Mesenchymal stem cell (in vitro differentiated cells and primary cell): Measurements from ENCODE around the gene RPS6KA5.
"Not testable (repeated sequence)": the region's sequence is repeated elsewhere in the genome, so short reads cannot be mapped to it uniquely, and the experiment has no call there.

ENCODE experiments used
- DNase-seq: peaks from one replicate; pipeline ENCODE4 v3.0.0-alpha.2; 2013
- H2AFZ ChIP-seq: one replicate; pipeline ENCODE4 v1.6.1; 2013; ENCODE audit warnings: low read depth, mild to moderate bottlenecking, control low read depth, inconsistent platforms, low read length, moderate library complexity
- H2AK5ac ChIP-seq: 2 replicates; pipeline ENCODE4 v1.6.1; 2013; ENCODE audit warnings: low read length, moderate library complexity, mild to moderate bottlenecking, inconsistent platforms; ENCODE audit not compliant: severe bottlenecking
- H2BK120ac ChIP-seq: one replicate; pipeline ENCODE4 v1.6.1; 2013; ENCODE audit warnings: low read depth, mild to moderate bottlenecking, inconsistent platforms, low read length, moderate library complexity
- H2BK12ac ChIP-seq, 2 experiments: one replicate each; pipeline ENCODE4 v1.6.1; 2013; ENCODE audit warnings: inconsistent platforms in 2 of 2, low read length in 2 of 2, mild to moderate bottlenecking in 2 of 2, moderate library complexity in 2 of 2, control low read depth in 1 of 2
- H2BK15ac ChIP-seq: one replicate; pipeline ENCODE4 v1.6.1; 2013; ENCODE audit warnings: mild to moderate bottlenecking, low read depth, inconsistent platforms; ENCODE audit not compliant: poor library complexity, severe bottlenecking
- H2BK5ac ChIP-seq: 2 replicates; pipeline ENCODE4 v1.6.1; 2013; ENCODE audit warnings: low read depth, mild to moderate bottlenecking, low read length, control low read depth, inconsistent platforms; ENCODE audit not compliant: poor library complexity, severe bottlenecking
- H3K14ac ChIP-seq, 2 experiments: one replicate each; pipeline ENCODE4 v1.6.1; 2013; ENCODE audit warnings: inconsistent platforms in 2 of 2, low read length in 2 of 2, control low read depth in 1 of 2, mild to moderate bottlenecking in 1 of 2, moderate library complexity in 1 of 2
- H3K18ac ChIP-seq, 2 experiments: one replicate each; pipeline ENCODE4 v1.6.1; 2013; ENCODE audit warnings: inconsistent platforms in 2 of 2, low read length in 2 of 2, control low read depth in 1 of 2, low read depth in 1 of 2, mild to moderate bottlenecking in 1 of 2
- H3K23ac ChIP-seq, 2 experiments: one replicate each; pipeline ENCODE4 v1.6.1; 2013; ENCODE audit warnings: inconsistent platforms in 2 of 2, low read length in 2 of 2, mild to moderate bottlenecking in 2 of 2, moderate library complexity in 2 of 2, control low read depth in 1 of 2
- H3K27ac ChIP-seq: 2 replicates; pipeline ENCODE4 v1.5.1; 2013; ENCODE audit warnings: mild to moderate bottlenecking, moderate library complexity, low read length, control low read depth, inconsistent platforms; ENCODE audit not compliant: poor library complexity, severe bottlenecking
- H3K27me3 ChIP-seq, 2 experiments: 2 replicates each; pipeline versions ENCODE4 v1.6.1 to v1.7.0; 2013; ENCODE audit warnings: low read length in 2 of 2, mild to moderate bottlenecking in 2 of 2, moderate library complexity in 2 of 2, control low read depth in 1 of 2, inconsistent platforms in 1 of 2; ENCODE audit not compliant: control insufficient read depth in 1 of 2, insufficient read depth in 1 of 2
- H3K36me3 ChIP-seq, 2 experiments: 2 replicates each; pipeline versions ENCODE4 v1.6.1 to v1.7.0; 2013; ENCODE audit warnings: low read length in 2 of 2, control low read depth in 1 of 2, inconsistent platforms in 1 of 2, low read depth in 1 of 2, mild to moderate bottlenecking in 1 of 2; ENCODE audit not compliant: insufficient read depth in 2 of 2, control insufficient read depth in 1 of 2
- H3K4ac ChIP-seq, 2 experiments: one replicate each; pipeline ENCODE4 v1.6.1; 2013; ENCODE audit warnings: inconsistent platforms in 2 of 2, low read length in 2 of 2, mild to moderate bottlenecking in 2 of 2, moderate library complexity in 2 of 2, control low read depth in 1 of 2, low read depth in 1 of 2
- H3K4me1 ChIP-seq: 2 replicates; pipeline ENCODE4 v1.6.1; 2013; ENCODE audit warnings: low read depth, low read length, control low read depth; ENCODE audit not compliant: control insufficient read depth, insufficient read depth
- H3K4me2 ChIP-seq: 2 replicates; pipeline ENCODE4 v1.6.1; 2013; ENCODE audit warnings: low read length, mild to moderate bottlenecking, inconsistent platforms; ENCODE audit not compliant: poor library complexity, severe bottlenecking
- H3K4me3 ChIP-seq, 2 experiments: 2 replicates each; pipeline versions ENCODE4 v1.5.1 to v1.7.0; 2013; ENCODE audit warnings: low read length in 2 of 2, mild to moderate bottlenecking in 2 of 2, control low read depth in 1 of 2, low read depth in 1 of 2; ENCODE audit not compliant: insufficient read depth in 1 of 2
- H3K79me1 ChIP-seq: replicated peaks from 2 replicates; pipeline ENCODE4 v1.6.1; 2013; ENCODE audit warnings: mild to moderate bottlenecking, control low read depth, low read length, inconsistent platforms; ENCODE audit not compliant: poor library complexity, severe bottlenecking
- H3K9ac ChIP-seq: 2 replicates; pipeline ENCODE4 v1.7.0; 2013; ENCODE audit warnings: mild to moderate bottlenecking, low read length, moderate library complexity
- H3K9me3 ChIP-seq: 2 replicates; pipeline ENCODE4 v1.7.0; 2013; ENCODE audit warnings: mild to moderate bottlenecking, low read length; ENCODE audit not compliant: control insufficient read depth
- H4K8ac ChIP-seq: one replicate; pipeline ENCODE4 v1.6.1; 2013; ENCODE audit warnings: inconsistent platforms, mild to moderate bottlenecking, low read length, moderate library complexity
- H4K91ac ChIP-seq: one replicate; pipeline ENCODE4 v1.6.1; 2013; ENCODE audit warnings: mild to moderate bottlenecking, low read length, inconsistent platforms
- WGBS: methylation state at CpG from one replicate; pipeline ENCODE4 v1.1.7; 2013; ENCODE audit warnings: mixed read lengths; 5-methylcytosine and 5-hydroxymethylcytosine counted together

The RPS6KA5 gene

DNA sequence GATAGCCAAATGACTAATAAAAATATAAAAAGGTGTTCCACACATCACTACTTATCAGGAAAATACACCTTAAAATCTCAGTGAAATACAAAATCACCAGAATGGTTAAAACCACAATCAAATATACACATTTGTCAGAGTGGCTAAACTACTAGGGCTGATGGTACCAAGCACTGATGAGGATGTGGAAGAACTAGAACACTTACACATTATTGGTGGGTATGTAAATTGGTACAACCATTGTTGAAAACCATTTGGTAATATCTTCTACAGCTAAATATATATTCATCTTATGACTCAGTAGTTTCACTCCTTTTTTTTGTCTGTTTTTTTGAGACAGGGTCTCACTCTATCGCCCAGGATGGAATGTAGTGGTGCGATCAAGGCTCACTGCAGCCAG is 195.7 kb downstream of the RPS6KA5 start:
- Histone ChIP-seq H3K4me1 (no peaks in the 10 kb centered on the region), H3K23ac (no peak overlapping the region), H4K8ac (no peak overlapping the region), H3K14ac (no peak overlapping the region), H3K4ac (no peak overlapping the region), H3K36me3 (no peaks in the 10 kb centered on the region), H3K27ac (no peak overlapping the region), H3K9ac (no peak overlapping the region), H3K4me2 (no peak overlapping the region), H3K9me3 (no peaks in the 10 kb centered on the region), H2BK15ac (no peak overlapping the region), H2BK120ac (no peak overlapping the region), H2AK5ac (no peak overlapping the region), H3K27me3 (no peaks in the 10 kb centered on the region), H2AFZ (no peak overlapping the region), H4K91ac (no peak overlapping the region), H3K18ac (no peak overlapping the region), H2BK12ac (no peak overlapping the region), H2BK5ac (no peak overlapping the region), H3K79me1 (no peaks in the 10 kb centered on the region), H3K4me3 (no peak overlapping the region)
- 97% methylated on average over 2 of the region's 2 CpGs for WGBS
- no peak for DNase-seq

GRCh38 chr14:90858511-90858910 is 201.9 kb downstream of the RPS6KA5 start:
- H3K79me1 ChIP-seq, result no peaks in the 10 kb centered on the region
- no peak overlapping the region for H2BK15ac ChIP-seq
- H2AK5ac ChIP-seq, result no peak overlapping the region
- no peak overlapping the region for H3K18ac ChIP-seq
- H4K91ac ChIP-seq, result no peak overlapping the region
- H3K4me2 ChIP-seq, result no peak overlapping the region
- H3K4ac ChIP-seq, result no peak overlapping the region
- no peak overlapping the region for H3K4me3 ChIP-seq
- no peak for DNase-seq
- H3K23ac ChIP-seq, result no peak overlapping the region
- H2AFZ ChIP-seq, result no peak overlapping the region
- H2BK120ac ChIP-seq, result no peak overlapping the region
- no peaks in the 10 kb centered on the region for H3K27me3 ChIP-seq
- no peaks in the 10 kb centered on the region for H3K4me1 ChIP-seq
- H2BK5ac ChIP-seq, result no peak overlapping the region
- no peak overlapping the region for H3K9ac ChIP-seq
- H3K27ac ChIP-seq, result no peak overlapping the region
- WGBS, result 82% methylated on average over 5 of the region's 5 CpGs
- H4K8ac ChIP-seq, result no peak overlapping the region
- no peak overlapping the region for H2BK12ac ChIP-seq
- H3K36me3 ChIP-seq, result no peaks in the 10 kb centered on the region
- H3K14ac ChIP-seq, result no peak overlapping the region
- H3K9me3 ChIP-seq, result no peaks in the 10 kb centered on the region

DNA sequence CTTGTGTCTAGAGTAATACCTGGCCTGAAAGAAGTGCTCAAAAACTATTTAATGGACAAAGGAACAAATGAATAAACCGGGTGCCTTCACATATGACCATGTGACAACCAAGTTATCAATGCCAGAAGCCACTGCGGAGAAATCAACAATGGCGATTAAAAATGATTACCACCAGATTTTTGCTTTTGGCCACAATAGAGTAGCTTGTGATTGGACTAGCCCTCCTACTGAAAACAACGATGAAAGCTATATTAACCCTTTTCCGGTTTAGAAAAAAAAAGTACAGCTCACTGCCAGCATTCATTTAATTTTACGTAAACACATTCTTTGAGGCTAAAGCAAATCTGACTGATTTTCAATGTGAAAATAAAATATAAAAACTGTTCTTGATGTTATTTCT is 202.6 kb downstream of the RPS6KA5 start:
- DNase-seq, result no peak
- H3K4me2 ChIP-seq, result no peak overlapping the region
- H2BK12ac ChIP-seq, result no peak overlapping the region
- no peaks in the 10 kb centered on the region for H3K9me3 ChIP-seq
- no peaks in the 10 kb centered on the region for H3K27me3 ChIP-seq
- no peaks in the 10 kb centered on the region for H3K4me1 ChIP-seq
- H3K4me3 ChIP-seq, result no peak overlapping the region
- H2BK5ac ChIP-seq, result no peak overlapping the region
- no peak overlapping the region for H2BK15ac ChIP-seq
- no peaks in the 10 kb centered on the region for H3K79me1 ChIP-seq
- no peak overlapping the region for H3K9ac ChIP-seq
- no peak overlapping the region for H3K14ac ChIP-seq
- H4K8ac ChIP-seq, result no peak overlapping the region
- no peak overlapping the region for H2AFZ ChIP-seq
- no peak overlapping the region for H3K18ac ChIP-seq
- WGBS, result 96% methylated on average over 5 of the region's 6 CpGs
- H3K36me3 ChIP-seq, result no peaks in the 10 kb centered on the region
- no peak overlapping the region for H4K91ac ChIP-seq
- H2AK5ac ChIP-seq, result no peak overlapping the region
- no peak overlapping the region for H3K4ac ChIP-seq
- no peak overlapping the region for H3K27ac ChIP-seq
- H2BK120ac ChIP-seq, result no peak overlapping the region
- H3K23ac ChIP-seq, result no peak overlapping the region

GRCh38 chr14:90856115-90856514 is 204.3 kb downstream of the RPS6KA5 start:
- not testable (repeated sequence) for H2BK15ac ChIP-seq, H2AFZ ChIP-seq, H2BK12ac ChIP-seq, H2AK5ac ChIP-seq, H3K14ac ChIP-seq, H2BK120ac ChIP-seq, H3K9ac ChIP-seq, H3K4me1 ChIP-seq, H3K4me3 ChIP-seq, H3K36me3 ChIP-seq, H2BK5ac ChIP-seq, H3K4ac ChIP-seq, H3K23ac ChIP-seq, H4K8ac ChIP-seq, H3K27ac ChIP-seq, H3K18ac ChIP-seq, H3K9me3 ChIP-seq, H3K4me2 ChIP-seq, DNase-seq, H4K91ac ChIP-seq, H3K79me1 ChIP-seq, H3K27me3 ChIP-seq
- WGBS, result 90% methylated on average over 5 of the region's 5 CpGs
